Amniotic stem cell (primary cell): Measurements from ENCODE around the gene PLOD3.
"Not testable (repeated sequence)": the region's sequence is repeated elsewhere in the genome, so short reads cannot be mapped to it uniquely, and the experiment has no call there.

ENCODE experiments used
- DNase-seq: peaks from one replicate; lab custom pipeline; 2025; lab: John Stamatoyannopoulos, UW

Gene PLOD3

DNA sequence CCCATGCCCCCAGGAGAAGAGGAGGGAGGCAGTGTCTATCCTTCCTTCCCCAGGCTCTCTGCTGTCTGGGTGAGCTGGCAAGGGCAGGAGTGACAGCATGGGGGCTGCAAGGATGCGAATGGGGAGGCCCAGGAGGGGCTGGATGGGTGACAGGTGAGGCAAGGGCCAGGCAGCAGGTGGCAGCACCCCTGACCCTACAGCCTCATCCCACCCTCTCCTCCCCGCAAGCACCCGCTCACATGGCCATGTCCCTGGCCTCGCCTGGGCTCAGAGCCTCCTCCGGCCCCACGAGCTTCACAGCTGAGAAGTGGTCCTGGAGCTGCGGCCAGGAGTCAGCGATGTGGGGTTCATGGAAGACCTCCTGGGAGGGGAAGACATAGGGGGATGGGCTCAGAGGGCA is 5.4 kb downstream of the PLOD3 start:
- no peak for DNase-seq

GRCh38 chr7:101211501-101211900 is 5.9 kb downstream of the PLOD3 start:
- DNase-seq: no peak

GRCh38 chr7:101210143-101210542 is 7.2 kb downstream of the PLOD3 start:
- no peak for DNase-seq

- no peak for DNase-seq
Observed at GRCh38 chr7:101208794-101209193, 8.6 kb downstream of the PLOD3 start.

GRCh38 chr7:101207459-101207858 is 9.9 kb downstream of the PLOD3 start:
- no peak for DNase-seq

- no peak for DNase-seq
Observed at GRCh38 chr7:101206665-101207042, 10.7 kb downstream of the PLOD3 start.

- no peak for DNase-seq
Observed at GRCh38 chr7:101205901-101206664, 11.3 kb downstream of the PLOD3 start.

DNA sequence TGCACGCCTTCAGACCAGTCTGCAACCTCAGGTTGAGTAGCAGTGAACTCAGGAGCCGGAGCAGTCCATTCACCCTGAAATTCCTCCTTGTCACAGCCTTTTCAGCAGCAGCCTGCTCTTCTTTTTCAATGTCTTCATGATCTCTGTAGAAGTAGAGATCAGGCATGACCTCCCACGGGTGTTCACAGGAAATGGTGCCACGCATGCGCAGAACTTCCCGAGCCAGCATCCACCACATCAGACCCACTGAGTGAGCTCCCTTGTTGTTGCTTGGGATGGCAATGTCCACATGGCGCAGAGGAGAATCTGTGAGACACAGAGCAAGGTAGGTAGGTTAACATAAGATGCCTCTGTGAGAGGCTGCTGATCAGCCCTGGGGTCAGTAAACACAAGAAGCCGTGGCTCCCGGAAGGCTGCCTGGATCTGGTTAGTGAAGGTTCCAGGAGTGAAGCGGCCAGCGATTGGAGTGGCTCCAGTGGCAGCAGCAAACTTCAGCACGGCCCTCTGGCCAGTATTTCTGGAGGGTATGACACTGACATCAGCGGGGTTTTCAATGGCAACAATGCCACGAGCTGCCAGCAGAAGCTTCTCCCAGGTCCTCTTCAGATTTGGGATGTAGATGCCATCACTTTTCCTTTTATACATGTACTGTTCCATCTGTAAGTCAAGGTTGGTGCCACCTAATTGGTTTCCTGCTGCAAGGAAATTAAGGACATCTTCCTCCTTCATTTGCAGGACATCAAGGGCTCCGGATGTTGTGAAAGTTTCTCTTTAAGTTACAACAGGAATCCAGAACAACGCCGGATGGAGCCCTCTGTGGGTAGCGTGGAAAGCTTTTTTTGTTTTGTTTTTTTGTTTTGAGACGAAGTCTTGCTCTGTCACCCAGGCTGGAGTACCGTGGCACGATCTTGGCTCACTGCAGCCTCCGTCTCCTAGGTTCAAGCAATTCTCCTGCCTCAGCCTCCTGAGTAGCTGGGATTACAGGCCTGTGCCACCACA is 13.3 kb downstream of the PLOD3 start:
- DNase-seq: not testable (repeated sequence)

GRCh38 chr7:101202603-101202918 is 14.8 kb downstream of the PLOD3 start:
- DNase-seq: no peak

GRCh38 chr7:101201695-101202602 is 15.4 kb downstream of the PLOD3 start:
- DNase-seq: no peak

DNA sequence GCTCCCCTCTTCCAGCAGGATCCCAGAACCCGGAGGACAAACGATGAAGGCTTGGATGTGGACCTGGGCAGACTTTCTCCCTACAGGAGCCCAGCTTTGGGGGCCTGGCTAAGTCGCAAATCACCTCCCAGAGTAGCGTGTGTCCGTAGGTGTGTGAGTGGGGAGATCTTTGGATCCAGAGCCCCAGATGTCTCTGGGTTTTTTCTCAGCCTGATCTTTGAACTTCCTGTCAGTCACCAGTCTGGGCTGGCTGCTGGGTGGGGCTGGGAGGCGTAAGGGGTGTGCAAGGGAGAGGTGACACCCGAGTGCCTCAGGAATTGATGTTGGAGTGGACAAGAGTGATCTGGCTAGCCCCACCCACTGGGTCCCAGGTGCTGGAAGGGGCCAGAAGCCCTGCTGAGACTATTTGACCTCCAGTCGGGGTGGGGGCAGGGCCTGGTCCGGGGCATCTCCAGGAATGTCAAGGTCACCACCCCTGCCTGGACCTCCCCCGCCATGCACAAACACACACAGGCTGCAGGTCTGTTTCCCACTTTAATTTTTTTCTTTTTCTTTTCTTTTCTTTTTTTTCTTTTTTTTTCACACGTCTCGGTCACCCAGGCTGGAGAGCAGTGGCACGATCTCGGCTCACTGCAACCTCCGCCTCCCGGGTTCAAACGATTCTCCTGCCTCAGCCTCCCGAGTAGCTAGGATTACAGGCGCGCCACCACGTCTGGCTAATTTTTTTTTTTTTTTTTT is 16.4 kb downstream of the PLOD3 start, which contains the start of gene MOGAT3:
Gene MOGAT3, minus strand, starts transcription at position 175 of the 738 bp plus-strand sequence. CDS start 182 bp downstream, outside the sequence.
- DNase-seq: no peak

GRCh38 chr7:101200504-101200861 is 16.9 kb downstream of the PLOD3 start:
- DNase-seq: no peak

DNA sequence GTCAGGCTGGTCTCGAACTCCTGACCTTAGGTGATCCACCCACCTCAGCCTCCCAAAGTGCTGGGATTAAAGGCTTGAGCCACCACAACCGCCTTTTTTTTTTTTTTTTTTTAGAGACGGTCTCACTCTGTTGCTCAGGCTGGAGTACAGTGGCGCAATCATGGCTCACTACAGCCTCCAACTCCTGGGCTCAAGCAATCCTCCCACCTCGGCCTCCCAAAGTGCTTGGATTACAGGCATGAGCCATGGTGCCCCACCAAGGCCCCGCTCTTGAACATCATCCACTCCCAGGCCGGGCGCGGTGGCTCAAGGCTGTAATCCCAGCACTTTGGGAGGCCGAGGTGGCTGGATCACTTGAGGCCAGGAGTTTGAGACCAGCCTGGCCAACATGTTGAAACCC is 17.9 kb downstream of the PLOD3 start:
- not testable (repeated sequence) for DNase-seq

- DNase-seq: no peak
Observed at GRCh38 chr7:101198476-101198875, 18.9 kb downstream of the PLOD3 start.

- DNase-seq: no peak
Observed at GRCh38 chr7:101197991-101198390, 19.4 kb downstream of the PLOD3 start.

DNA sequence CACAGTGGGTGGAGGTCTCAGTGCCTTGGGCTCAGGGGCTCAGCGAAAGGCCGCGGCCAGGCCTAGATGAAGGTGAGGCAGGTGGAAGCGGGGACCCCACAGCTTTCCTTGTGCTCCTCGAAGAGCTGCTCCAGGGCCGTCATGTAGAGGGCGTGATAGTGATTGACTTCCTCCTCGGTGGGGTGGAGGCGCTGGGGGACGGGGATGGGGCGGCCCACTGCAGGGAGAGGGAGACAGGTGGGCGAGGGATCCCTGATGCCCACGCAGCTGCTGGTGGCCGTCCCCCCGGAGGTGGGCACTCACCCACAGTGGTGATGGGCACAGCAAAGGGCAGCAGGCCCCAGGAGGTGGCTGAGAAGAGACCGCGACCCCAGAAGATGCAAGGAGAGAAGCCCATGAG is 21.5 kb downstream of the PLOD3 start:
- DNase-seq: no peak

- DNase-seq: no peak
Observed at GRCh38 chr7:101189109-101189508, 28.3 kb downstream of the PLOD3 start.

- DNase-seq: no peak
Observed at GRCh38 chr7:101186844-101187428, 30.4 kb downstream of the PLOD3 start.

- no peak for DNase-seq
Observed at GRCh38 chr7:101186194-101186593, 31.2 kb downstream of the PLOD3 start.

GRCh38 chr7:101185258-101185839 is 32.0 kb downstream of the PLOD3 start:
- no peak for DNase-seq
